A549 (cell line): ENCODE data around the gene CFLAR. TPM values are rescaled to one million over a fixed set of nuclear protein-coding genes. Genes with fewer than 3 reads are reported as not detected.

Experiments
- ATAC-seq, 2 experiments: fragments of 200-7000 bp in 1 of 2; fragments of >200 bp in 1 of 2; cut with Nextera tagmentation in 1 of 2; cut with Tn5 transposase in 1 of 2; 3 replicates each; pipeline versions ENCODE4 v1.8.0 to v1.9.1; 2018 to 2020; ENCODE audit warnings: mild to moderate bottlenecking in 1 of 2, moderate library complexity in 1 of 2
- CTCF ChIA-PET: fragments of 300-600 bp; sonication (Branson Sonifier 250); formaldehyde crosslinking; extraction: SDS; loops from one replicate; lab custom pipeline; 2021; ENCODE audit warnings: antibody characterized with exemption, inconsistent platforms; lab: Yijun Ruan, JAX
- POLR2A ChIA-PET: fragments of 350-600 bp; formaldehyde crosslinking; extraction: SDS; loops from one replicate; lab custom pipeline; 2021; ENCODE audit warnings: antibody characterized with exemption, inconsistent platforms; lab: Yijun Ruan, JAX
- DNase-seq, 2 experiments: peaks; one replicate each; pipeline versions ENCODE4 v3.0.0 to v3.0.0-alpha.2; 2011 to 2016; ENCODE audit warnings: low read depth in 1 of 2, low spot score in 1 of 2
- FAIRE-seq: peaks from 2 replicates; lab custom pipeline; 2011; peaks lifted over from hg19 to GRCh38; lab: Jason Lieb, UNC
- H3K27ac ChIP-seq, 2 experiments: fragments of >200 bp; sonication (Bioruptor Twin); formaldehyde crosslinking; 3 replicates each; pipeline ENCODE4 v1.5.1; 2016 to 2017
- H3K4me1 ChIP-seq: fragments of >200 bp; sonication (Bioruptor Twin); formaldehyde crosslinking; 3 replicates; pipeline ENCODE4 v1.6.1; 2016
- H3K4me2 ChIP-seq: fragments of >200 bp; sonication (Bioruptor Twin); formaldehyde crosslinking; 3 replicates; pipeline ENCODE4 v1.6.1; 2016
- H3K4me3 ChIP-seq: fragments of >200 bp; sonication (Bioruptor Twin); formaldehyde crosslinking; 3 replicates; pipeline ENCODE4 v1.5.1; 2016
- H3K9me3 ChIP-seq: fragments of >200 bp; sonication (Bioruptor Twin); formaldehyde crosslinking; 3 replicates; pipeline ENCODE4 v1.6.1; 2016
- CHD2 ChIP-seq: fragments of 150-350 bp; IDR thresholded peaks from 2 replicates; pipeline ENCODE4 v1.6.1; 2014; ENCODE audit warnings: low read length; ENCODE audit not compliant: partially characterized antibody
- CHD4 ChIP-seq: fragments of 200-600 bp; sonication (generic); IDR thresholded peaks from 2 replicates; pipeline ENCODE4 v1.6.1; 2016; ENCODE audit warnings: antibody characterized with exemption, mild to moderate bottlenecking, borderline replicate concordance
- E2F6 ChIP-seq: IDR thresholded peaks from 2 replicates; pipeline ENCODE4 v1.6.1; 2012; ENCODE audit warnings: low read depth, borderline replicate concordance
- FOSB ChIP-seq: fragments of 250-450 bp; sonication (Bioruptor Pico); IDR thresholded peaks from 2 replicates; pipeline ENCODE4 v1.5.0; 2020; ENCODE audit warnings: mild to moderate bottlenecking, moderate library complexity
- HDAC2 ChIP-seq: fragments of 200-600 bp; sonication (generic); IDR thresholded peaks from 2 replicates; pipeline ENCODE4 v1.6.1; 2016
- HEYL ChIP-seq: fragments of 250-450 bp; sonication (Bioruptor Pico); IDR thresholded peaks from 2 replicates; pipeline ENCODE4 v1.8.0; 2021; ENCODE audit warnings: mild to moderate bottlenecking, moderate library complexity
- JUN ChIP-seq, 2 experiments: fragments of >200 bp; sonication (Bioruptor Twin); formaldehyde crosslinking; IDR thresholded peaks; 2 replicates in 1 of 2; 3 replicates in 1 of 2; pipeline ENCODE4 v1.6.1; 2016 to 2017
- JUNB ChIP-seq: fragments of >200 bp; sonication (Bioruptor Twin); formaldehyde crosslinking; IDR thresholded peaks from 2 replicates; pipeline ENCODE4 v1.6.1; 2016
- MYC ChIP-seq: IDR thresholded peaks from 2 replicates; pipeline ENCODE4 v1.6.1; 2012; ENCODE audit warnings: mild to moderate bottlenecking, inconsistent platforms, low read length, improper control_type of control experiment, borderline replicate concordance
- POLR2A ChIP-seq: IDR thresholded peaks from 2 replicates; pipeline ENCODE4 v1.6.1; 2012; ENCODE audit warnings: mild to moderate bottlenecking, low read length
- RAD21 ChIP-seq, 2 experiments: fragments of >200 bp in 1 of 2; sonication (Bioruptor Twin) in 1 of 2; formaldehyde crosslinking in 1 of 2; IDR thresholded peaks in 1 of 2; conservative IDR thresholded peaks in 1 of 2; 2 replicates in 1 of 2; 3 replicates in 1 of 2; pipeline ENCODE4 v1.6.1; 2012 to 2018; ENCODE audit warnings: inconsistent platforms in 1 of 2
- REST ChIP-seq: fragments of 200-600 bp; sonication (generic); IDR thresholded peaks from 2 replicates; pipeline ENCODE4 v1.6.1; 2016; ENCODE audit warnings: antibody characterized with exemption, mild to moderate bottlenecking, moderate library complexity
- RFX5 ChIP-seq: fragments of 450-650 bp; IDR thresholded peaks from 2 replicates; pipeline ENCODE4 v1.7.1; 2014; ENCODE audit warnings: antibody characterized with exemption, mild to moderate bottlenecking, moderate library complexity
- RNF2 ChIP-seq: fragments of 200-600 bp; sonication (generic); IDR thresholded peaks from 2 replicates; pipeline ENCODE4 v1.6.1; 2016; ENCODE audit warnings: low read depth, mild to moderate bottlenecking, antibody characterized with exemption, moderate library complexity, borderline replicate concordance
- SMC3 ChIP-seq: fragments of >200 bp; sonication (Bioruptor Twin); formaldehyde crosslinking; IDR thresholded peaks from 3 replicates; pipeline ENCODE4 v1.6.1; 2018; ENCODE audit warnings: inconsistent platforms
- SREBF2 ChIP-seq: fragments of 450-650 bp; IDR thresholded peaks from 2 replicates; pipeline ENCODE4 v1.6.1; 2014; ENCODE audit warnings: mild to moderate bottlenecking, moderate library complexity
- USF2 ChIP-seq: fragments of 450-650 bp; IDR thresholded peaks from 2 replicates; pipeline ENCODE4 v1.6.1; 2014; ENCODE audit warnings: antibody characterized with exemption
- ZFP36 ChIP-seq: fragments of 450-650 bp; IDR thresholded peaks from 2 replicates; pipeline ENCODE4 v1.6.1; 2014; ENCODE audit warnings: borderline replicate concordance; ENCODE audit not compliant: partially characterized antibody
- WGBS: methylation state at CpG from one replicate; pipeline ENCODE4 v1.1.6; 2017; ENCODE audit errors: missing lambda C conversion rate; 5-methylcytosine and 5-hydroxymethylcytosine counted together
- polyA plus RNA-seq, 4 experiments: library from polyadenylated mRNA; depleted of rRNA in 3 of 4; stranded (reverse); fragments of >200 nt; fragmentation: RNase III in 1 of 4; extraction: RNeasy Plus Mini Kit Qiagen cat#74134 plus additional on column Dnase treatment in 1 of 4; gene quantifications; 2 replicates in 3 of 4; 3 replicates in 1 of 4; pipeline ENCODE4 v1.2.3, GENCODE V29; 2011 to 2017
- TF ChIP-seq, protein P1 (sequence below): fragments of >200 bp; sonication (Bioruptor Twin); formaldehyde crosslinking; IDR thresholded peaks from 3 replicates; pipeline ENCODE4 v1.6.1; 2016
- TF ChIP-seq, protein P2 (sequence below): fragments of 150-350 bp; IDR thresholded peaks from 2 replicates; pipeline ENCODE4 v1.6.1; 2014; ENCODE audit warnings: low read depth, mild to moderate bottlenecking, low read length

CFLAR gene
- polyA plus RNA-seq, 2 of the 4 experiments (the other 2 are of a cell fraction): 56.5 to 89.4 TPM

- ChIA-PET POLR2A (no interaction called here), CTCF (interaction anchor here (4.0 to 4.7 kb wide), 2 partner anchors 19 to 22 kb away, joined by 25 to 26 read pairs; partner anchors contain the start of gene CFLAR)
- FAIRE-seq (no peak), DNase-seq (no peak), ATAC-seq (peak in 1 of 2 experiments; percentile 23; a peak in 1 of 6 replicates)
- Histone ChIP-seq H3K27ac (peak overlapping the region in 1 of 2 experiments; percentile 42; a peak in 2 of 6 replicates), H3K4me1 (peaks cover 10% of the 10 kb centered on the region), H3K4me3 (no peak overlapping the region), H3K9me3 (no peaks in the 10 kb centered on the region), H3K4me2 (no peak overlapping the region)
- no peak for TF ChIP-seq CHD4
- no peak for TF ChIP-seq MYC
- 91% methylated on average over 3 of the region's 3 CpGs for WGBS
Measured at GRCh38 chr2:201136889-201137321, 20.9 kb downstream of the CFLAR start.

GRCh38 chr2:201137505-201138400 lies 21.8 kb downstream of the CFLAR start:
- Histone ChIP-seq H3K4me3 (no peak overlapping the region), H3K4me1 (peaks cover 2% of the 10 kb centered on the region; the same call in 2 of the 3 replicates), H3K9me3 (no peaks in the 10 kb centered on the region), H3K27ac (no peak overlapping the region), H3K4me2 (no peak overlapping the region)
- ATAC-seq (peak; percentile 31 to 33; a peak in 3 of 6 replicates), FAIRE-seq (no peak), DNase-seq (no peak)
- TF ChIP-seq FOSB (no peak), MYC (no peak), CHD2 (no peak), RFX5 (no peak), ZFP36 (no peak), JUNB (no peak), E2F6 (no peak), HDAC2 (no peak), SREBF2 (no peak)
- TF ChIP-seq, protein P1, sequence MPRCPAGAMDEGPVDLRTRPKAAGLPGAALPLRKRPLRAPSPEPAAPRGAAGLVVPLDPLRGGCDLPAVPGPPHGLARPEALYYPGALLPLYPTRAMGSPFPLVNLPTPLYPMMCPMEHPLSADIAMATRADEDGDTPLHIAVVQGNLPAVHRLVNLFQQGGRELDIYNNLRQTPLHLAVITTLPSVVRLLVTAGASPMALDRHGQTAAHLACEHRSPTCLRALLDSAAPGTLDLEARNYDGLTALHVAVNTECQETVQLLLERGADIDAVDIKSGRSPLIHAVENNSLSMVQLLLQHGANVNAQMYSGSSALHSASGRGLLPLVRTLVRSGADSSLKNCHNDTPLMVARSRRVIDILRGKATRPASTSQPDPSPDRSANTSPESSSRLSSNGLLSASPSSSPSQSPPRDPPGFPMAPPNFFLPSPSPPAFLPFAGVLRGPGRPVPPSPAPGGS: no peak
- ChIA-PET CTCF (interaction anchor here (2.2 to 4.7 kb wide), 3 partner anchors 20 to 232 kb away, joined by 7 to 26 read pairs (median 25); partner anchors contain the start of gene CFLAR), POLR2A (no interaction called here)
- 93% methylated on average over 26 of the region's 28 CpGs for WGBS

DNA sequence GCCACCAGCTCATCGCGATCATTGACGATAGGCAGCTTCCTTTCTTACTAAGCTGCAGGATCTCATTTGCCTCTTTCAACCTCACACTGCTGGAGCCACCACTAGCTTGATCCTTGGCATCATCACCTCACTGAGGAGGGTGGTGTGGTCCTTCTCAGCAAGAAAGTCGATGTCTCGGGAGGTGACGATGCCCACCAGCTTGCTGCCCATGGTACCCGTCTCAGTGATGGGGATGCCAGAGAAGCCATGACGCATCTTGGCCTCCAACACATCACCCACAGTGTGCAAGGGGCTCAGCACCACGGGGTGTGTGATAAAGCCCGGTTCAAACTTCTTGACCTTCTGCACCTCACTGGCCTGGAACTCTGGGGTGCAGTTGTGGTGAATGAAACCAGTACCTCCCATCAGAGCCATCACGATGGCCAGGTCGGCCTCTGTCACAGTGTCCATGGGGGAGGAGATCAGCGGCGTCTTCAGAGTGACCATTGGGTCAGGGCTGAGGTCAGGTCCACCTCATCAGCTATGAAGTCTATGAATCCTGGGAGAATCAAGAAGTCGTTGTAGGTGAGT lies 22.5 kb downstream of the CFLAR start:
- no peaks in the 10 kb centered on the region for H3K9me3 ChIP-seq
- H3K27ac ChIP-seq: no peak overlapping the region
- ATAC-seq: no peak
- no peak overlapping the region for H3K4me2 ChIP-seq
- no peak for DNase-seq
- CTCF ChIA-PET: interaction anchor here (2.2 to 4.7 kb wide), 3 partner anchors 20 to 233 kb away, joined by 7 to 26 read pairs (median 25); partner anchors contain the start of gene CFLAR
- WGBS: 94% methylated on average over 15 of the region's 15 CpGs
- POLR2A ChIA-PET: no interaction called here
- no peak overlapping the region for H3K4me3 ChIP-seq
- FAIRE-seq: no peak
- no peaks in the 10 kb centered on the region; the same call in 2 of the 3 replicates for H3K4me1 ChIP-seq
- TF ChIP-seq, protein P1: no peak
- TF ChIP-seq JUN (IDR thresholded peaks at IDR 0.05) (no peak), REST (no peak), RAD21 (conservative IDR thresholded peaks at IDR 0.05 in 1 of 2, IDR thresholded peaks at IDR 0.05 in 1 of 2) (no peak), RNF2 (no peak), POLR2A (no peak), HEYL (no peak), SMC3 (no peak), USF2 (no peak), SREBF2 (no peak)
- TF ChIP-seq, protein P2, sequence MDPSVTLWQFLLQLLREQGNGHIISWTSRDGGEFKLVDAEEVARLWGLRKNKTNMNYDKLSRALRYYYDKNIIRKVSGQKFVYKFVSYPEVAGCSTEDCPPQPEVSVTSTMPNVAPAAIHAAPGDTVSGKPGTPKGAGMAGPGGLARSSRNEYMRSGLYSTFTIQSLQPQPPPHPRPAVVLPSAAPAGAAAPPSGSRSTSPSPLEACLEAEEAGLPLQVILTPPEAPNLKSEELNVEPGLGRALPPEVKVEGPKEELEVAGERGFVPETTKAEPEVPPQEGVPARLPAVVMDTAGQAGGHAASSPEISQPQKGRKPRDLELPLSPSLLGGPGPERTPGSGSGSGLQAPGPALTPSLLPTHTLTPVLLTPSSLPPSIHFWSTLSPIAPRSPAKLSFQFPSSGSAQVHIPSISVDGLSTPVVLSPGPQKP: no peak
